Calu3 (cell line): Measurements from ENCODE around the gene SAFB2. TPM values are rescaled to one million over a fixed set of nuclear protein-coding genes. Genes with fewer than 3 reads are reported as not detected.
"Not testable (repeated sequence)": the region's sequence is repeated elsewhere in the genome, so short reads cannot be mapped to it uniquely, and the experiment has no call there.

Experiments used
- BruUV-seq: library from RNA; stranded (reverse); fragments of 400-500 nt; replicated peaks from 2 replicates; lab custom pipeline; 2021; lab: Mats Ljungman, UMichigan
- CTCF ChIA-PET: fragments of 300-600 bp; sonication (Branson Sonifier 250); formaldehyde crosslinking; loops from one replicate; lab custom pipeline; 2022; ENCODE audit warnings: antibody characterized with exemption; lab: Charles Lee
- DNase-seq: peaks from one replicate; pipeline ENCODE4 v3.0.0; 2022
- H3K27ac Mint-ChIP-seq: one replicate; pipeline ENCODE4 v1.8.0; 2022; ENCODE audit warnings: mixed read lengths; ENCODE audit not compliant: unreplicated experiment
- H3K27me3 Mint-ChIP-seq: one replicate; pipeline ENCODE4 v1.8.0; 2022; ENCODE audit warnings: mixed read lengths; ENCODE audit not compliant: unreplicated experiment
- H3K36me3 Mint-ChIP-seq: one replicate; pipeline ENCODE4 v1.8.0; 2022; ENCODE audit warnings: mild to moderate bottlenecking, moderate library complexity, mixed read lengths; ENCODE audit not compliant: insufficient read depth, unreplicated experiment
- H3K4me1 Mint-ChIP-seq: one replicate; pipeline ENCODE4 v1.8.0; 2022; ENCODE audit warnings: mild to moderate bottlenecking, low read depth, mixed read lengths; ENCODE audit not compliant: unreplicated experiment
- H3K4me3 Mint-ChIP-seq: one replicate; pipeline ENCODE4 v1.8.0; 2022; ENCODE audit warnings: mild to moderate bottlenecking, low read depth, moderate library complexity, mixed read lengths; ENCODE audit not compliant: unreplicated experiment
- H3K9me3 Mint-ChIP-seq: one replicate; pipeline ENCODE4 v1.8.0; 2022; ENCODE audit warnings: low read depth, mixed read lengths; ENCODE audit not compliant: unreplicated experiment
- CTCF ChIP-seq: fragments of 200-600 bp; IDR thresholded peaks from one replicate; pipeline ENCODE4 v1.8.0; 2022; ENCODE audit warnings: antibody characterized with exemption; ENCODE audit not compliant: unreplicated experiment
- intact Hi-C: fragments of 100-400 bp; cut with micrococcal nuclease; formaldehyde crosslinking; loops from one replicate; pipeline ENCODE4 v1.10.0; 2022; ENCODE audit not compliant: unreplicated experiment
- total RNA-seq: library from RNA; stranded (reverse); gene quantifications from 2 replicates; pipeline ENCODE4 v1.2.3, GENCODE V29; 2022

SAFB2 gene
- total RNA-seq, 1 experiment from 2014 or later = 71.7 TPM

GRCh38 chr19:5609881-5610448 is 12.6 kb downstream of the SAFB2 start:
- peaks cover 60% of the 10 kb centered on the region for H3K36me3 Mint-ChIP-seq
- TF ChIP-seq CTCF = no peak
- no peaks in the 10 kb centered on the region for H3K4me1 Mint-ChIP-seq
- H3K9me3 Mint-ChIP-seq = no peaks in the 10 kb centered on the region
- intact Hi-C loops = no loop called here
- BruUV-seq = no TSS peak
- H3K27ac Mint-ChIP-seq = no peak overlapping the region
- no peak for DNase-seq
- no peak overlapping the region for H3K4me3 Mint-ChIP-seq
- H3K27me3 Mint-ChIP-seq = no peaks in the 10 kb centered on the region
- CTCF ChIA-PET = no interaction called here

GRCh38 chr19:5608766-5609165 is 13.8 kb downstream of the SAFB2 start:
- BruUV-seq, H3K9me3 Mint-ChIP-seq, intact Hi-C loops, DNase-seq, H3K4me1 Mint-ChIP-seq, H3K27ac Mint-ChIP-seq, CTCF ChIA-PET, H3K4me3 Mint-ChIP-seq, H3K27me3 Mint-ChIP-seq: not testable (repeated sequence)
- peaks cover 49% of the 10 kb centered on the region for H3K36me3 Mint-ChIP-seq

- Mint-ChIP-seq H3K36me3 (peaks cover 54% of the 10 kb centered on the region), H3K9me3 (no peaks in the 10 kb centered on the region), H3K27me3 (no peaks in the 10 kb centered on the region), H3K4me1 (no peaks in the 10 kb centered on the region), H3K27ac (no peak overlapping the region), H3K4me3 (no peak overlapping the region)
- intact Hi-C loops = no loop called here
- CTCF ChIA-PET = no interaction called here
- no peak for DNase-seq
- BruUV-seq = no TSS peak
- no peak for TF ChIP-seq CTCF
These were observed 14.3 kb downstream of the SAFB2 start for GRCh38 chr19:5608291-5608690.

GRCh38 chr19:5607318-5608275 is 15.0 kb downstream of the SAFB2 start:
- no peaks in the 10 kb centered on the region for H3K9me3 Mint-ChIP-seq
- no TSS peak for BruUV-seq
- H3K4me3 Mint-ChIP-seq = no peak overlapping the region
- CTCF ChIA-PET = no interaction called here
- no peaks in the 10 kb centered on the region for H3K4me1 Mint-ChIP-seq
- intact Hi-C loops = no loop called here
- no peaks in the 10 kb centered on the region for H3K27me3 Mint-ChIP-seq
- no peak for DNase-seq
- TF ChIP-seq CTCF = no peak
- H3K27ac Mint-ChIP-seq = no peak overlapping the region
- peaks cover 55% of the 10 kb centered on the region for H3K36me3 Mint-ChIP-seq

- no peaks in the 10 kb centered on the region for H3K27me3 Mint-ChIP-seq
- DNase-seq = no peak
- TF ChIP-seq CTCF = no peak
- no peaks in the 10 kb centered on the region for H3K9me3 Mint-ChIP-seq
- peaks cover 57% of the 10 kb centered on the region for H3K36me3 Mint-ChIP-seq
- no peak overlapping the region for H3K4me3 Mint-ChIP-seq
- BruUV-seq = no TSS peak
- CTCF ChIA-PET = no interaction called here
- no peaks in the 10 kb centered on the region for H3K4me1 Mint-ChIP-seq
- no peak overlapping the region for H3K27ac Mint-ChIP-seq
- intact Hi-C loops = no loop called here
These were observed 17.2 kb downstream of the SAFB2 start for GRCh38 chr19:5605362-5605761.
